Mucosa of stomach (tissue), 1 donor: Measurements from ENCODE around the gene PSME3.

Experiments
- H3K27me3 ChIP-seq: one replicate; pipeline ENCODE4 v1.7.0; 2013; ENCODE audit warnings: mild to moderate bottlenecking, low read length; ENCODE audit not compliant: control insufficient read depth, insufficient read depth
- H3K36me3 ChIP-seq: one replicate; pipeline ENCODE4 v1.7.0; 2013; ENCODE audit warnings: low read length; ENCODE audit not compliant: control insufficient read depth, insufficient read depth
- H3K4me1 ChIP-seq: one replicate; pipeline ENCODE4 v1.7.0; 2013; ENCODE audit warnings: mild to moderate bottlenecking, low read length; ENCODE audit not compliant: control insufficient read depth, insufficient read depth
- H3K4me3 ChIP-seq: one replicate; pipeline ENCODE4 v1.7.0; 2013; ENCODE audit warnings: low read length
- H3K9ac ChIP-seq: one replicate; pipeline ENCODE4 v1.7.0; 2013; ENCODE audit warnings: mild to moderate bottlenecking, low read length, moderate library complexity
- H3K9me3 ChIP-seq: one replicate; pipeline ENCODE4 v1.7.0; 2013; ENCODE audit warnings: mild to moderate bottlenecking, low read length, moderate library complexity; ENCODE audit not compliant: control insufficient read depth
- donor health status: Pancreatic carcinoma.

The PSME3 gene

GRCh38 chr17:42827472-42827871, 5.7 kb upstream of the PSME3 start:
- H3K4me3 ChIP-seq: no peak overlapping the region
- H3K36me3 ChIP-seq: no peaks in the 10 kb centered on the region
- H3K9ac ChIP-seq: no peak overlapping the region
- no peaks in the 10 kb centered on the region for H3K9me3 ChIP-seq
- H3K4me1 ChIP-seq: peaks cover 10% of the 10 kb centered on the region
- H3K27me3 ChIP-seq: no peaks in the 10 kb centered on the region

GRCh38 chr17:42830971-42831370, 2.2 kb upstream of the PSME3 start:
- H3K9me3 ChIP-seq: no peaks in the 10 kb centered on the region
- H3K4me3 ChIP-seq: no peak overlapping the region
- no peak overlapping the region for H3K9ac ChIP-seq
- no peaks in the 10 kb centered on the region for H3K36me3 ChIP-seq
- H3K27me3 ChIP-seq: no peaks in the 10 kb centered on the region
- H3K4me1 ChIP-seq: peaks cover 10% of the 10 kb centered on the region

DNA sequence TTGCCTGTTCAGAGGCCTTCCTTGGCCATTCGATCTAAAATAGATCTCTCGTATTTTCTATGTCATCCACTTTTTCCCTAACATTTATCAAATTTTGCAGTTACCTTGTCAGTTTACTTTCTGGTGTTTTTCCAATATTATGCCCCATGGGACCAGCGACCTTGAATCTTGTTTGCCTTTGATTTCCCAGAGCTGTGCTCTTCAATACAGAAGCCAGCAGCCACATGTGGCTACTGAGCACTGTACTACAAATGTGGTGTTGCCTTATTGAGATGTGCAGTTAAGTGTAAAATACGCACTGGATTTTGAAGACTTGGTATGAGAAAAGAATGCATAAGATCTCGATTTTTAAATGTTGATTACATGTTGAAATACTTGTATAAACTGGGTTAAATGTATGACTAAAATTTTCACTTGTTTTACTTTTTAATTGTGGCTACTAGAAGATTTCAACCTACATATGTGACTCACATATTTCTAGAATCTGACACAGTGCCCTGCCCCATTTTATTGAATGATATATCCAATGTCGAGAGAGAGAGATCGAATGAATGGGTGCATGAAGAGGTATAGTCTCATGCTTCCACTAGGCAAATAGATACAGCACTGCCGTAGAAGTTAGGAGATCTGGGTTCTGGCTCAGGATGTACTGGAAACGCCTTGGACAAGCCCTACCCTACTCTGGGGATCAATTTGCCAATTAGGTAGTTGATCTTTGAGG, 824 bp upstream of the PSME3 start:
- H3K9ac ChIP-seq: peak overlapping the region; percentile 92
- peak overlapping the region; percentile 92 for H3K4me3 ChIP-seq
- no peaks in the 10 kb centered on the region for H3K9me3 ChIP-seq
- peaks cover 10% of the 10 kb centered on the region for H3K4me1 ChIP-seq
- H3K27me3 ChIP-seq: no peaks in the 10 kb centered on the region
- no peaks in the 10 kb centered on the region for H3K36me3 ChIP-seq

GRCh38 chr17:42833767-42834422, 698 bp downstream of the PSME3 start:
- H3K4me3 ChIP-seq: peak overlapping the region; percentile 92
- H3K27me3 ChIP-seq: no peaks in the 10 kb centered on the region
- H3K4me1 ChIP-seq: peaks cover 10% of the 10 kb centered on the region
- peaks cover 1% of the 10 kb centered on the region for H3K36me3 ChIP-seq
- H3K9me3 ChIP-seq: no peaks in the 10 kb centered on the region
- peak overlapping the region; percentile 92 for H3K9ac ChIP-seq

- Histone ChIP-seq H3K27me3 (no peaks in the 10 kb centered on the region), H3K9me3 (no peaks in the 10 kb centered on the region), H3K36me3 (peaks cover 5% of the 10 kb centered on the region), H3K9ac (no peak overlapping the region), H3K4me3 (no peak overlapping the region), H3K4me1 (peaks cover 10% of the 10 kb centered on the region)
Measured at GRCh38 chr17:42835732-42836131, 2.5 kb downstream of the PSME3 start.

DNA sequence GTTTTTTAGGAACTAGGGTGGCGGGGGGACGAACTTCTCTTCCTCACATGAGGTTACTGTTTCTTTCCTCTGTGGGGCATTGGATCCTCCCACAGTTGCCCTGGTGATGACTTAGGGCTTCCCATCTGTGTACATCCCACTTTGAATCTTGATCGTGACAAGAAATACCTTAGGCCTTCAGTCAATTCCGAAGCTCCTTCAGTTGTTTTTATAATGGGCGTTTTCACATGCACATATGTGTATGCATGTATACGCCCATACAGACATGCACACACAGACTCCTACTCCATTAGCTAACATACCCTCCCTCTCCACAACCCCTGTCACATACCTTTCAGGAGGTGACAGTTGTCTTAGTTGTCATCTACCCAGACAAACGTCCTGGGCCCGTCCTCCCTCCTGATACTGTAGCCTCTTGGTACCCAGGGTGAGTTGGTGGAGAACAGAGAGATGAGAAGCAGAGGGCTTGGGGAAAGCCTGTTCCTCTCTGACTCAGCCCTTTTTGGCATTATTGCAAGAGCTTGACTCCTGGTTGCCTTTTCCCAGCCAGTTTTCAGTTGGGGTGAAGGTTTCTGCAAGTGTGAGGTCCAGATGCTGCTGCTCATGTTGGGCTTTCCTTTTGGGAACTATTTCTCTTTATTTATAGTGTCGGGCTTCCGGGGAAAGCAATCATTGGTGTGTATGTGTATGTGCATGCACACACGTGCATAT, 8.9 kb downstream of the PSME3 start:
- H3K9me3 ChIP-seq: no peaks in the 10 kb centered on the region

GRCh38 chr17:42843358-42843934, 10.2 kb downstream of the PSME3 start:
- no peaks in the 10 kb centered on the region for H3K27me3 ChIP-seq
- no peak overlapping the region for H3K9ac ChIP-seq
- H3K36me3 ChIP-seq: peaks cover 12% of the 10 kb centered on the region
- no peak overlapping the region for H3K4me3 ChIP-seq
- no peaks in the 10 kb centered on the region for H3K4me1 ChIP-seq
- no peaks in the 10 kb centered on the region for H3K9me3 ChIP-seq

More for the DNA sequence above, 8.9 kb downstream of the PSME3 start:
- Histone ChIP-seq H3K4me3 (no peak overlapping the region), H3K4me1 (no peaks in the 10 kb centered on the region), H3K27me3 (no peaks in the 10 kb centered on the region), H3K9ac (no peak overlapping the region), H3K36me3 (peaks cover 12% of the 10 kb centered on the region)

GRCh38 chr17:42844271-42844670, 11.1 kb downstream of the PSME3 start, which contains the start of gene AOC2:
AOC2 (plus strand) TSS chr17:42844580; CDS start chr17:42844627, 47 bp downstream.
- H3K36me3 ChIP-seq: peaks cover 7% of the 10 kb centered on the region

GRCh38 chr17:42844761-42845555, 11.8 kb downstream of the PSME3 start:
- no peak overlapping the region for H3K4me3 ChIP-seq
- no peak overlapping the region for H3K9ac ChIP-seq
- H3K9me3 ChIP-seq: no peaks in the 10 kb centered on the region
- peaks cover 6% of the 10 kb centered on the region for H3K4me1 ChIP-seq
- H3K36me3 ChIP-seq: peaks cover 7% of the 10 kb centered on the region
- peaks cover 9% of the 10 kb centered on the region for H3K27me3 ChIP-seq

More at GRCh38 chr17:42844271-42844670, 11.1 kb downstream of the PSME3 start, which contains the start of gene AOC2:
- Histone ChIP-seq H3K9ac (no peak within 1 kb of the TSS), H3K4me1 (no peaks in the 10 kb centered on the region), H3K27me3 (peaks cover 3% of the 10 kb centered on the region), H3K4me3 (no peak within 1 kb of the TSS), H3K9me3 (no peaks in the 10 kb centered on the region)

- Histone ChIP-seq H3K9me3 (no peaks in the 10 kb centered on the region), H3K4me3 (no peak overlapping the region), H3K4me1 (peaks cover 12% of the 10 kb centered on the region), H3K27me3 (peaks cover 10% of the 10 kb centered on the region), H3K9ac (no peak overlapping the region), H3K36me3 (peaks cover 7% of the 10 kb centered on the region)
Measured at GRCh38 chr17:42845556-42845917, 12.3 kb downstream of the PSME3 start.

GRCh38 chr17:42845918-42846593, 12.9 kb downstream of the PSME3 start:
- Histone ChIP-seq H3K4me1 (peaks cover 14% of the 10 kb centered on the region), H3K36me3 (peaks cover 7% of the 10 kb centered on the region), H3K4me3 (no peak overlapping the region)

More at GRCh38 chr17:42845918-42846593, 12.9 kb downstream of the PSME3 start:
- peaks cover 10% of the 10 kb centered on the region for H3K27me3 ChIP-seq
- H3K9me3 ChIP-seq: no peaks in the 10 kb centered on the region
- no peak overlapping the region for H3K9ac ChIP-seq
